Superior temporal gyrus (tissue), 1 donor: ENCODE results near the gene OR7D4.
"Not testable (repeated sequence)": the region's sequence is repeated elsewhere in the genome, so short reads cannot be mapped to it uniquely, and the experiment has no call there.

ENCODE experiments used
- DNase-seq: peaks from one replicate; pipeline ENCODE4 v3.0.0-alpha.2; 2016; ENCODE audit errors: extremely low spot score

The OR7D4 gene

GRCh38 chr19:9219489-9219888 is at the start of gene OR7D4:
OR7D4 (minus strand) TSS chr19:9219589; CDS start chr19:9214837, 4,752 bp downstream.
- DNase-seq = no peak

DNA sequence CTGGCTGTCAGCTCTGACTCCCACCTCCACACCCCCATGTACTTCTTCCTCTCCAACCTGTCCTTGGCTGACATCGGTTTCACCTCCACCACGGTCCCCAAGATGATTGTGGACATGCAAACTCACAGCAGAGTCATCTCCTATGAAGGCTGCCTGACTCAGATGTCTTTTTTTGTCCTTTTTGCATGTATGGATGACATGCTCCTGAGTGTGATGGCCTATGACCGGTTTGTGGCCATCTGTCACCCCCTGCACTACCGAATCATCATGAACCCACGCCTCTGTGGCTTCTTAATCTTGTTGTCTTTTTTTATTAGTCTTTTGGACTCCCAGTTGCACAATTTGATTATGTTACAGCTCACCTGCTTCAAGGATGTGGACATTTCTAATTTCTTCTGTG is 31.8 kb upstream of the OR7D4 start:
- no peak for DNase-seq

DNA sequence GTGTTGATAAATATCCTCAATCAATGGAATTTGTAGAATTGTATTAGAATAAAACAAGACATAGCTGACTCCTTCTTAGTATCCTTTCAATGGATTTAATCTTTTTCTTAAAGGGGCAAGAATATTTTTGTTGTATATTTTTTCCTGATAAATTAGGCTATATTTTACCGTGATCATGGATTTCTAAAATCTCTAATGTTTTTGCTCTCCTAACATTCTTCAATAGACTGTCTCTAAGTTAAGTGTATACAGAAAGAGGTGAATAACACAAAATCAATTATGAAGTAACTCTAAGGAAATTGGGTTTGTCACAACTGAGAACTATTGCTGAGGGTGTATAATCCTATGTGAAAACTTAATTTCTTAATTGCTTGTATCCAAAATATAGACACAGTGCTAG is 31.2 kb upstream of the OR7D4 start, which contains the start of gene OR7E24:
Gene OR7E24, plus strand, starts transcription at position 301 of the 400 bp plus-strand sequence. CDS start 114 bp downstream, outside the sequence.
- DNase-seq = no peak

GRCh38 chr19:9205501-9206113 is 13.8 kb downstream of the OR7D4 start:
- peak; percentile 77 for DNase-seq

GRCh38 chr19:9198044-9198443 is 21.3 kb downstream of the OR7D4 start:
- not testable (repeated sequence) for DNase-seq

GRCh38 chr19:9189535-9189934 is 29.9 kb downstream of the OR7D4 start:
- no peak for DNase-seq

DNA sequence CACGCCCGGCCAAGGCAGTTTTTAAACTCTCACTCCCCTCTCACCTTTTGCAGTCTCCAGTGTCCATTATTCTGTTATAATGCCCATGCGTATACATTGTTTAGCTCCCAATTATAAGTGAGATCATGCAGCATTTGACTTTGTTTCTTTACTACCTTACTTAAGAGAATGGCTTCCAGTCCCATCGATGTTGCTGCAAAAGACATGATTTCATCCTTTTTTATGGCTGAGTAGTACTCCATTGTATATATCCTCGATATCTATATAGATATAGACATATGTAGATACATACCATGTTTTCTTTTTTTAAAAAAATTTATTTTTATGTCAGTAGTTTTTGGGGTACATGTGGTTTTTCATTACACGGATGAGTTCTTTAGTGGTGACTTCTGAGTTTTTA is 32.2 kb downstream of the OR7D4 start:
- DNase-seq = no peak

- DNase-seq = no peak
Observed at GRCh38 chr19:9183000-9183399, 36.4 kb downstream of the OR7D4 start.

GRCh38 chr19:9178901-9179300 is 40.5 kb downstream of the OR7D4 start, which contains the start of gene OR7D2:
OR7D2 (plus strand) TSS chr19:9178979; CDS start chr19:9185782, 6,803 bp downstream.
- DNase-seq = no peak

DNA sequence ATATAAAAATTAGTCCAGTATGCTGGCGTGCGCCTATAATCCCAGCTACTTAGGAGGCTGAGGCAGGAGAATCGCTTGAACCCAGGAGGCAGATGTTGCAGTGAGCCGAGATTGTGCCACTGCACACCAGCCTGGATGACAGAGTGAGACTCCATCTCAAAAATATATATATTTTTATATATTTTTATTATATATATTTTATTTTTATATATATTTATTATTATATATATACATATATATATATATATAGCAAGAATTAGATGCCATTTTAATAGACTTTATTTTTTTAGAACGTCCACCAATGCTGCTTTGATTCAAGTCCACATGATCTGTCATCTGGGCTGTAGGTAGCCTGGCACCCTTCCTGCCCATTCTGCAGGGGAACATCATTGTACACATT is 44.1 kb downstream of the OR7D4 start:
- no peak for DNase-seq

DNA sequence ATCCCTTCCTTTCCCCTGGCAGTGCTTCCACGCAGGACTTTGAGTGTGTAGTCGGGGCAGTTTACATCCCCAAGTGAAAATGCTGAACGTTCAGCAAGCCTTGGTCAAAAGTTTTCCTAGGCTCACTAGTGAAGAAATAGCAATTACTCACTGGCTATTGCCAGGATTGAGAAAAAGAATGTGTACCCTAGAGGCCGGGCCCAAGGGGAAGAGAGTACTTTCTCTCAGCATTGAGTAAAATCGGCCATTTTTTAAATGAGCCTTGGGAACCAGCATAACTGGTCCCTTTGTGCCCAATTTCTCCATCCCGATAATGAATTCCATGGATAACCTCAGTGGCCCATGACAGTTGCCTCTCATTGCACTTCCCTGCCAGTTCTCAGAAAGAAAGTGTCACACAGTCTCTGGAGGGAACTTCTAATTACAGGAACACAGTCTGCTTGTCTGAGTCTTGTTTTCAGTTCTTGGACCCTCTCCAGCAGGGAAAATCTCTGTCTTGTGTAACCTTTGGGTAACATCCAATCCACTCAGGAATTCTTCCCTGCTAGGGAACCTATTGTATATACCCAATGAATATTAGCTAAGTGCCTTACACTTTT is 47.9 kb downstream of the OR7D4 start:
- DNase-seq = no peak

GRCh38 chr19:9166846-9167245 is 52.5 kb downstream of the OR7D4 start:
- DNase-seq = no peak

GRCh38 chr19:9165261-9165660 is 54.1 kb downstream of the OR7D4 start:
- DNase-seq = no peak

- no peak for DNase-seq
Observed at GRCh38 chr19:9161427-9161826, 58.0 kb downstream of the OR7D4 start.
